ENCODE data around the gene KCNQ5. TPM values are rescaled to one million over a fixed set of nuclear protein-coding genes. Genes with fewer than 3 reads are reported as not detected.

The KCNQ5 gene
- total RNA-seq, 1 experiment from 2014 or later, result 0.07 TPM

- H3K4me2 ChIP-seq (ENCODE audit: insufficient read depth, insufficient read length, low read length), result no peak overlapping the region
- H2BK5ac ChIP-seq (ENCODE audit: insufficient read length, low read length), result no peak overlapping the region
- no peak overlapping the region for H3K23ac ChIP-seq (ENCODE audit: insufficient read length, low read depth, low read length)
- H3K27ac ChIP-seq (ENCODE audit: insufficient read length, low read depth, low read length), result no peak overlapping the region
- no peak overlapping the region for H2BK120ac ChIP-seq (ENCODE audit: low read depth, low read length, poor library complexity, severe bottlenecking)
- peak overlapping the region; percentile 73 for H3K18ac ChIP-seq (ENCODE audit: insufficient read length, low read depth, low read length)
- no CpG with 5 or more reads among the region's 4 CpGs for WGBS (ENCODE audit: extremely low coverage, insufficient read length, low lambda C conversion rate)
- H3K23me2 ChIP-seq (ENCODE audit: insufficient read length, low read depth, low read length, poor library complexity, severe bottlenecking), result no peaks in the 10 kb centered on the region
- no peak overlapping the region for H3K14ac ChIP-seq (ENCODE audit: insufficient read depth, low read length)
- H4K91ac ChIP-seq (ENCODE audit: insufficient read length, low read depth, low read length), result no peak overlapping the region
- no peak overlapping the region for H3K4ac ChIP-seq (ENCODE audit: low read depth, low read length)
- H2AK5ac ChIP-seq (ENCODE audit: insufficient read length, low read length), result no peak overlapping the region
- H3K79me1 ChIP-seq (ENCODE audit: insufficient read depth, low read depth, low read length, poor library complexity, severe bottlenecking), result no peaks in the 10 kb centered on the region
- Mint-ChIP-seq H3K9me3 (no peaks in the 10 kb centered on the region), H3K27me3 (ENCODE audit: low read depth) (no peaks in the 10 kb centered on the region), H3K36me3 (ENCODE audit: insufficient read depth in 1 of 3, low read depth in 3 of 3) (no peaks in the 10 kb centered on the region), H3K4me1 (peaks cover 12 to 13% of the 10 kb centered on the region in 2 experiments), H3K4me3 (no peak overlapping the region), H3K27ac (peak overlapping the region in 2 of 3 experiments; percentile 62 to 74; a peak in 2 of 7 replicates)
- H4K8ac ChIP-seq (replicated peaks; ENCODE audit: insufficient read length, low read depth, low read length), result no peak overlapping the region
- H3K4me1 ChIP-seq (ENCODE audit: insufficient read depth, low read length), result peaks cover 4% of the 10 kb centered on the region; the same call in 1 of the 2 replicates
- no peak overlapping the region for H3T11ph ChIP-seq (ENCODE audit: low read length)
- no peak overlapping the region for H2BK12ac ChIP-seq (ENCODE audit: insufficient read length, low read depth, low read length)
- no peak overlapping the region for H2BK20ac ChIP-seq (ENCODE audit: low read depth, low read length, poor library complexity, severe bottlenecking)
- no peak for DNase-seq
- H3K9me3 ChIP-seq (ENCODE audit: control insufficient read depth, low read depth, low read length), result no peaks in the 10 kb centered on the region
- TF ChIP-seq CTCF (conservative IDR thresholded peaks at IDR 0.05), result no peak
- no peaks in the 10 kb centered on the region for H3K79me2 ChIP-seq (ENCODE audit: insufficient read depth, low read length)
- H3K9ac ChIP-seq (ENCODE audit: extremely low read depth, insufficient read length, low read length), result no peak overlapping the region
- H3K27me3 ChIP-seq (ENCODE audit: insufficient read depth, low read length), result no peaks in the 10 kb centered on the region
- no peak overlapping the region for H2AFZ ChIP-seq (ENCODE audit: low read length)
- no peak overlapping the region for H3K56ac ChIP-seq (ENCODE audit: insufficient read length, low read depth, low read length)
- no peak overlapping the region for H2BK15ac ChIP-seq (ENCODE audit: low read depth, low read length)
- H4K5ac ChIP-seq (ENCODE audit: insufficient read length, low read depth, low read length), result no peak overlapping the region
- no peaks in the 10 kb centered on the region for H4K20me1 ChIP-seq (ENCODE audit: control insufficient read depth, insufficient read depth, insufficient read length)
Observed at GRCh38 chr6:72810571-72811280, 188.9 kb downstream of the KCNQ5 start.

Data from H9 (cell line).